A673 (cell line): ENCODE data around the gene NPY.

Source experiments
- CTCF ChIP-seq: fragments of 300-800, 200-600 bp; sonication (generic); conservative IDR thresholded peaks from 2 replicates; pipeline ENCODE4 v1.5.1; 2017; ENCODE audit warnings: low read depth, mild to moderate bottlenecking, antibody characterized with exemption, low read length, moderate library complexity, mixed read lengths
- EZH2 ChIP-seq: fragments of 200-600 bp; sonication (generic); IDR thresholded peaks from 2 replicates; pipeline ENCODE4 v1.6.1; 2017; ENCODE audit warnings: borderline replicate concordance, low read depth, mild to moderate bottlenecking, mixed read lengths, antibody characterized with exemption, low read length; ENCODE audit not compliant: poor library complexity, severe bottlenecking

GRCh38 chr7:24255139-24255538 lies 28.9 kb upstream of the NPY start:
- TF ChIP-seq CTCF (no peak), EZH2 (no peak)
